KMS-11 (cell line): ENCODE results near the gene EDN2.

Experiments
- H2AFZ ChIP-seq: fragments of 200-600 bp; sonication (generic); 2 replicates; pipeline ENCODE4 v1.6.1; 2016; ENCODE audit warnings: antibody characterized with exemption, mixed run types, low read depth
- H3K27ac ChIP-seq: fragments of 200-600 bp; sonication (generic); 2 replicates; pipeline ENCODE4 v1.6.1; 2016; ENCODE audit warnings: mild to moderate bottlenecking, mixed run types
- H3K27me3 ChIP-seq: fragments of 200-600 bp; sonication (generic); 2 replicates; pipeline ENCODE4 v1.6.1; 2017; ENCODE audit warnings: mild to moderate bottlenecking, low read depth, mixed run types, moderate library complexity; ENCODE audit not compliant: insufficient read depth
- H3K36me3 ChIP-seq: fragments of 200-600 bp; sonication (generic); 2 replicates; pipeline ENCODE4 v1.6.1; 2017; ENCODE audit warnings: mild to moderate bottlenecking, mixed run types; ENCODE audit not compliant: insufficient read depth
- H3K4me1 ChIP-seq: fragments of 200-600 bp; sonication (generic); 2 replicates; pipeline ENCODE4 v1.6.1; 2016; ENCODE audit warnings: mild to moderate bottlenecking, low read depth, mixed run types; ENCODE audit not compliant: poor library complexity, severe bottlenecking
- H3K4me2 ChIP-seq: fragments of 200-600 bp; sonication (generic); 2 replicates; pipeline ENCODE4 v1.7.0; 2016; ENCODE audit warnings: mild to moderate bottlenecking, mixed run types
- H3K4me3 ChIP-seq: fragments of 200-600 bp; sonication (generic); IDR thresholded peaks from 2 replicates; pipeline ENCODE4 v1.6.1; 2017; ENCODE audit warnings: low read depth, low read length, mixed read lengths; ENCODE audit not compliant: insufficient read depth
- H3K79me2 ChIP-seq: fragments of 200-600 bp; sonication (generic); 2 replicates; pipeline ENCODE4 v1.6.1; 2016; ENCODE audit warnings: low read depth, mixed run types; ENCODE audit not compliant: insufficient read depth
- H3K9ac ChIP-seq: fragments of 200-600 bp; sonication (generic); 2 replicates; pipeline ENCODE4 v1.6.1; 2016; ENCODE audit warnings: mild to moderate bottlenecking, mixed run types
- H4K20me1 ChIP-seq: fragments of 200-600 bp; sonication (generic); 2 replicates; pipeline ENCODE4 v1.6.1; 2016; ENCODE audit warnings: mild to moderate bottlenecking, mixed run types; ENCODE audit not compliant: insufficient read depth
- TF ChIP-seq, protein P1 (sequence below): fragments of 200-600 bp; sonication (generic); conservative IDR thresholded peaks from 2 replicates; pipeline ENCODE4 v1.6.1; 2017; ENCODE audit warnings: low read depth, mild to moderate bottlenecking, antibody characterized with exemption, low read length, moderate library complexity, mixed read lengths

The EDN2 gene

DNA sequence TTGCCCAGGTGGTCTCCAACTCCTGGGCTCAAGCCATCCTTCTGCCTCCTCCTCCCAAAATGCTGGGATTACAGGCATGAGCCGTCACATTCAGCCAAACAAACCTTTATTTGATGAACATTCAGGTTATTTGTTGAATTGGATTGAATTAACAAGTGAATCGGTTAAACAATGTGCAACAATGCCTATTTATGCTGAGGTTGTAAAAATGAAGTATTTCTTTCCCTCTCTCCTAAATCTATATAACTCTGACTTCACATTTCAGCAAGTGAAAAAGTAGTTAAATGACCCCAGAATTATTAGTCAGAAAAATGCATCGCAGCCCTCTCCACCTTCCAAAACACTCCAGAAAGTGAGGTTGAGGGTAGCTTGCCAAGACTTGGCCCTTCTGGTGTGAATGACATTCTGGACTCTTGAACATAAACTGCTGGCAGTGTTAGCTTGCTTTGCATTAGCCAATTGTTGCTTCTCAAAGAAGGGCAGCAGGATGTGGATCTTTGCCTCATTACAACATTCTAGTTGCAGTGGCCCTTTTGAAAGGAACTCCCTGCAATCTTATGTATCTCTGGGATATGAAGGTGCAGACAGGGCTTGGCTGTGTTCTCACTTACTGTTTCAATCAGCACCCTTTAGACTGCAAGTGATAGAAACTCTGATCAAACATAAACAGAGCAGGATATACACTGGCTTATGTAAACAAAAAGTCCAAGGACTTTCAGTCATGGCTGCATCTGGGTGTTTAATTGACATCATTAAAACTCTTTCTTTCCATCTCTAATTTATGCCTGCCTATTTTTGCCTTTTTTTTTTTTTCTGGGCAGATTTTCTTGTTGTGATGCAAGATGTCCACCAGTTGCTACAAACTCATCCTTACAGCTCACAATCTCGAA, 22.4 kb downstream of the EDN2 start:
- TF ChIP-seq, protein P1, sequence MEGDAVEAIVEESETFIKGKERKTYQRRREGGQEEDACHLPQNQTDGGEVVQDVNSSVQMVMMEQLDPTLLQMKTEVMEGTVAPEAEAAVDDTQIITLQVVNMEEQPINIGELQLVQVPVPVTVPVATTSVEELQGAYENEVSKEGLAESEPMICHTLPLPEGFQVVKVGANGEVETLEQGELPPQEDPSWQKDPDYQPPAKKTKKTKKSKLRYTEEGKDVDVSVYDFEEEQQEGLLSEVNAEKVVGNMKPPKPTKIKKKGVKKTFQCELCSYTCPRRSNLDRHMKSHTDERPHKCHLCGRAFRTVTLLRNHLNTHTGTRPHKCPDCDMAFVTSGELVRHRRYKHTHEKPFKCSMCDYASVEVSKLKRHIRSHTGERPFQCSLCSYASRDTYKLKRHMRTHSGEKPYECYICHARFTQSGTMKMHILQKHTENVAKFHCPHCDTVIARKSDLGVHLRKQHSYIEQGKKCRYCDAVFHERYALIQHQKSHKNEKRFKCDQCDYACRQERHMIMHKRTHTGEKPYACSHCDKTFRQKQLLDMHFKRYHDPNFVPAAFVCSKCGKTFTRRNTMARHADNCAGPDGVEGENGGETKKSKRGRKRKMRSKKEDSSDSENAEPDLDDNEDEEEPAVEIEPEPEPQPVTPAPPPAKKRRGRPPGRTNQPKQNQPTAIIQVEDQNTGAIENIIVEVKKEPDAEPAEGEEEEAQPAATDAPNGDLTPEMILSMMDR, result no peak
- H2AFZ ChIP-seq, result no peak overlapping the region

GRCh38 chr1:41456847-41457540, 27.5 kb downstream of the EDN2 start:
- H2AFZ ChIP-seq, result no peak overlapping the region
- H3K27ac ChIP-seq, result no peak overlapping the region
- H3K27me3 ChIP-seq, result 0 out of 2 replicates have a peak, but pooled peaks cover 2% of the 10 kb centered on the region
- H3K36me3 ChIP-seq, result no peaks in the 10 kb centered on the region
- H3K9ac ChIP-seq, result no peak overlapping the region
- TF ChIP-seq, protein P1, result no peak
- no peaks in the 10 kb centered on the region for H3K4me1 ChIP-seq
- H3K79me2 ChIP-seq, result no peaks in the 10 kb centered on the region
- no peak overlapping the region for H3K4me3 ChIP-seq
- no peak overlapping the region for H3K4me2 ChIP-seq
- H4K20me1 ChIP-seq, result no peaks in the 10 kb centered on the region

More for the DNA sequence above, 22.4 kb downstream of the EDN2 start:
- Histone ChIP-seq H4K20me1 (no peaks in the 10 kb centered on the region), H3K36me3 (no peaks in the 10 kb centered on the region), H3K27me3 (0 out of 2 replicates have a peak, but pooled peaks cover 2% of the 10 kb centered on the region), H3K27ac (no peak overlapping the region), H3K4me1 (no peaks in the 10 kb centered on the region), H3K9ac (no peak overlapping the region), H3K79me2 (no peaks in the 10 kb centered on the region), H3K4me3 (no peak overlapping the region), H3K4me2 (no peak overlapping the region)

DNA sequence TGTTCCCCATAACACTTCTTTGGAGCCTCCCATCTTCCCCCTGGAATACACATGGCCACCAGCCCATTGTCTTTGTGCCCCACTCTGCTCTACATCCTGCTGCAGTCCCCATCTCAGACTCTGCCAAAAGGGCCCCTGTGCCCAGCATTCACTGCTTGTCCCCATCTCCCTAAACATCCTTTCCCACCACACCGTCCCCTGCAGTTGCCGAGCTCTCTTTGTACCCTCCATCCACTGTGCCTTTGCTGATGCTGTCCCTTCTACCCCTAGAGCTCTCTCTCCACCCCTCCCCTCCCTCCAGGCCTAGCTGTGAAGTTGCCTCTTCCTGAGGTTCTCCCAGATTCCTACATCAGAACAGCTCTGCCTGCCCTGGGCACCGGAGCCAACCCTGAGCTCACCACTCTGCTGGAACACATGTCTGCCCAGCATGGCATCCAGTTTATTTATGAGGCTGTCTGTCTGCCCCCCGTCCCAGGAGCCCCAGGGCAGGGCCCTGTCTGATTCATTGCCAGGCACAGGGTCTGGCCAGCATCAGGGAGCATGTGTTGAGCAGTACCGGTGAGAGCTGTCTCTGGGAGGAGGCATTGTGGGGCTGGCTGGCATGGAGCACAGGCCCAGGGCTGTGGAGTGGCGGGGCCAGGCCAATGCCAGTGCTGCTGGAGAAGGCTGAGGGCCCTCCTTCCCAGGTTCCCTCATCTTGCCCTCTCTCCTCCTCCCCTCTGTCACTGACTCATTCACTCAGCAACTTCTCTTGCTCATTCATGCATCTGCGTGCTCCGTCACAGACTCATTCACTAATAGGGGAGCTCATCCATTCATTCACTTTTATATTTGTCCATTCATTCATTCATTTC, 28.8 kb downstream of the EDN2 start:
- Histone ChIP-seq H3K27ac (no peak overlapping the region), H2AFZ (no peak overlapping the region), H3K27me3 (0 out of 2 replicates have a peak, but pooled peaks cover 2% of the 10 kb centered on the region), H3K9ac (no peak overlapping the region), H4K20me1 (no peaks in the 10 kb centered on the region), H3K4me1 (no peaks in the 10 kb centered on the region), H3K4me2 (no peak overlapping the region), H3K36me3 (no peaks in the 10 kb centered on the region), H3K4me3 (no peak overlapping the region), H3K79me2 (no peaks in the 10 kb centered on the region)
- TF ChIP-seq, protein P1, result no peak

DNA sequence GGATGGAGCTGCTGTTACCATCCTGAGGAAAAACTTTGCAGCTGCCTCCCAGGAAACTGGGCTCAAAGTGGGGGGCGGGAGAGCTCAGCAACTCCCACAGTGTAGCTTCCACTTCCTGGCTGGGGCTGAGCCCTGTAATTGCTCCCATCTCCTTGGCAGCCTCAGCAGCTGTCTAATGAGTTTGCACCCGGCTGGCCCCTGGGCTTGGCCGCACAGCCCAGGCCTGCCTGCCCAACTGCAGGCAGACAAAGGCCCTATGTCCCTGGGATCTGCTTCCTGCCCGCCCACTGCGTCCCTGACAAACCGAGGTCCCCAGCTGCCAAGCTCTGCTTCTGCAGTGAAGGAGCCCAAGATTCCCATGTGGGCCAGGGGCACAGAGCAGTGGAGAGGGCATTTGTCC, 30.1 kb downstream of the EDN2 start:
- Histone ChIP-seq H2AFZ (no peak overlapping the region), H3K27me3 (0 out of 2 replicates have a peak, but pooled peaks cover 1% of the 10 kb centered on the region), H4K20me1 (no peaks in the 10 kb centered on the region), H3K27ac (no peak overlapping the region), H3K9ac (no peak overlapping the region), H3K36me3 (no peaks in the 10 kb centered on the region), H3K4me1 (no peaks in the 10 kb centered on the region), H3K4me2 (no peak overlapping the region), H3K4me3 (no peak overlapping the region), H3K79me2 (no peaks in the 10 kb centered on the region)
- TF ChIP-seq, protein P1, result no peak
